GM23248 (cell line): ENCODE measurements around the gene CCND2. TPM values are rescaled to one million over a fixed set of nuclear protein-coding genes. Genes with fewer than 3 reads are reported as not detected.
"Not testable (repeated sequence)": the region's sequence is repeated elsewhere in the genome, so short reads cannot be mapped to it uniquely, and the experiment has no call there.

ENCODE experiments used
- DNase-seq: peaks from one replicate; pipeline ENCODE4 v3.0.0-alpha.2; 2015
- H2AFZ ChIP-seq: fragments of 200-600 bp; sonication (generic); 2 replicates; pipeline ENCODE4 v1.6.1; 2016; ENCODE audit warnings: antibody characterized with exemption
- H3F3A ChIP-seq: fragments of 200-600 bp; sonication (generic); 2 replicates; pipeline ENCODE4 v1.6.1; 2016; ENCODE audit warnings: mild to moderate bottlenecking, antibody characterized with exemption, mixed run types; ENCODE audit not compliant: insufficient read depth
- H3K27ac ChIP-seq: fragments of 200-600 bp; sonication (generic); 2 replicates; pipeline ENCODE4 v1.5.1; 2016; ENCODE audit warnings: mild to moderate bottlenecking
- H3K27me3 ChIP-seq: fragments of 200-600 bp; sonication (generic); replicated peaks from 2 replicates; pipeline ENCODE4 v1.6.1; 2016; ENCODE audit warnings: mild to moderate bottlenecking; ENCODE audit not compliant: insufficient read depth
- H3K36me3 ChIP-seq: fragments of 200-600 bp; sonication (generic); 2 replicates; pipeline ENCODE4 v1.6.1; 2016; ENCODE audit warnings: low read depth, mild to moderate bottlenecking
- H3K4me1 ChIP-seq: fragments of 200-600 bp; sonication (generic); 2 replicates; pipeline ENCODE4 v1.6.1; 2016; ENCODE audit warnings: mild to moderate bottlenecking; ENCODE audit not compliant: insufficient read depth
- H3K4me2 ChIP-seq: fragments of 200-600 bp; sonication (generic); one replicate; pipeline ENCODE4 v1.6.1; 2016; ENCODE audit warnings: mild to moderate bottlenecking; ENCODE audit not compliant: unreplicated experiment
- H3K4me3 ChIP-seq: fragments of 200-600 bp; sonication (generic); 2 replicates; pipeline ENCODE4 v1.5.1; 2016; ENCODE audit warnings: mild to moderate bottlenecking
- H3K79me2 ChIP-seq: fragments of 200-600 bp; sonication (generic); 2 replicates; pipeline ENCODE4 v1.6.1; 2016; ENCODE audit warnings: mild to moderate bottlenecking; ENCODE audit not compliant: insufficient read depth
- H3K9ac ChIP-seq: fragments of 200-600 bp; sonication (generic); 2 replicates; pipeline ENCODE4 v1.6.1; 2016; ENCODE audit warnings: mild to moderate bottlenecking
- H3K9me2 ChIP-seq: fragments of 200-600 bp; sonication (generic); 2 replicates; pipeline ENCODE4 v1.6.1; 2016; ENCODE audit warnings: mixed run types, mild to moderate bottlenecking, moderate library complexity; ENCODE audit not compliant: insufficient read depth
- H3K9me3 ChIP-seq: fragments of 200-600 bp; sonication (generic); one replicate; pipeline ENCODE4 v1.6.1; 2017; ENCODE audit warnings: low read depth
- H4K20me1 ChIP-seq: fragments of 200-600 bp; sonication (generic); 2 replicates; pipeline ENCODE4 v1.6.0; 2016; ENCODE audit not compliant: insufficient read depth
- EZH2 ChIP-seq: fragments of 200-600 bp; sonication (generic); IDR thresholded peaks from 2 replicates; pipeline ENCODE4 v1.6.1; 2018; ENCODE audit warnings: antibody characterized with exemption, mild to moderate bottlenecking; ENCODE audit not compliant: insufficient read depth, poor library complexity, severe bottlenecking
- EZH2phosphoT487 ChIP-seq: fragments of 200-600 bp; sonication (generic); IDR thresholded peaks from 2 replicates; pipeline ENCODE4 v1.6.1; 2018; ENCODE audit warnings: antibody characterized with exemption, moderate library complexity, mild to moderate bottlenecking, low read depth; ENCODE audit not compliant: insufficient read depth
- WGBS, 2 experiments: methylation state at CpG; one replicate each; pipeline ENCODE4 v1.1.6; 2015 to 2017; ENCODE audit warnings: low lambda C conversion rate in 2 of 2, low coverage in 1 of 2; ENCODE audit errors: missing lambda C conversion rate in 2 of 2; 5-methylcytosine and 5-hydroxymethylcytosine counted together
- in situ Hi-C: fragments of 300-500 bp; cut with MboI; formaldehyde crosslinking; loops from 2 replicates; pipeline ENCODE4 v1.15.0; 2020
- polyA plus RNA-seq: library from polyadenylated mRNA; unstranded; fragments of >200 nt; fragmentation: Nextera tagmentation; extraction: Ambion mirVana; gene quantifications from 2 replicates; pipeline ENCODE4 v1.2.1, GENCODE V29; 2016
- total RNA-seq: library from RNA; depleted of rRNA; stranded (reverse); fragments of >200 nt; shearing (Covaris generic); gene quantifications from 2 replicates; pipeline ENCODE4 v1.2.3, GENCODE V29; 2014

Gene CCND2
- total and polyA plus RNA-seq, 2 experiments from 2014 or later, result 2.9 to 4.9 TPM

- 51 to 56% methylated on average over 7 of the region's 7 CpGs for WGBS, 2 experiments
- TF ChIP-seq EZH2, result no peak
- no peak for TF ChIP-seq EZH2phosphoT487
- Histone ChIP-seq H3K27me3 (no peaks in the 10 kb centered on the region), H3K4me2 (no peak overlapping the region), H3K79me2 (no peaks in the 10 kb centered on the region), H4K20me1 (no peaks in the 10 kb centered on the region), H3K9me3 (no peaks in the 10 kb centered on the region), H2AFZ (no peak overlapping the region), H3K36me3 (no peaks in the 10 kb centered on the region), H3K9ac (no peak overlapping the region), H3K27ac (no peak overlapping the region), H3K9me2 (no peaks in the 10 kb centered on the region), H3K4me3 (no peak overlapping the region), H3K4me1 (no peaks in the 10 kb centered on the region), H3F3A (no peaks in the 10 kb centered on the region)
- in situ Hi-C loops, result no loop called here
- no peak for DNase-seq
Measured at GRCh38 chr12:4243091-4243490, 30.5 kb upstream of the CCND2 start.

GRCh38 chr12:4243491-4244100 lies 30.0 kb upstream of the CCND2 start:
- H3K4me2 ChIP-seq, H4K20me1 ChIP-seq, DNase-seq, H3K9me2 ChIP-seq, H3K79me2 ChIP-seq, H2AFZ ChIP-seq, H3K36me3 ChIP-seq, H3K4me3 ChIP-seq, H3K4me1 ChIP-seq, H3K27ac ChIP-seq, in situ Hi-C loops, H3K9me3 ChIP-seq, H3K27me3 ChIP-seq, H3F3A ChIP-seq, H3K9ac ChIP-seq: not testable (repeated sequence)
- 74 to 81% methylated on average over 11 to 40 of the region's 43 CpGs for WGBS, 2 experiments

- in situ Hi-C loops, result no loop called here
- no peaks in the 10 kb centered on the region for H3K4me1 ChIP-seq
- no peak overlapping the region for H3K9ac ChIP-seq
- no peak overlapping the region for H3K4me2 ChIP-seq
- no peaks in the 10 kb centered on the region for H3K27me3 ChIP-seq
- no peak overlapping the region for H2AFZ ChIP-seq
- H3K79me2 ChIP-seq, result no peaks in the 10 kb centered on the region
- H3K4me3 ChIP-seq, result no peak overlapping the region
- 32 to 39% methylated on average over 8 to 9 of the region's 9 CpGs for WGBS, 2 experiments
- H3F3A ChIP-seq, result no peaks in the 10 kb centered on the region
- H3K27ac ChIP-seq, result no peak overlapping the region
- no peaks in the 10 kb centered on the region for H3K9me3 ChIP-seq
- no peaks in the 10 kb centered on the region for H3K9me2 ChIP-seq
- no peak for DNase-seq
- no peaks in the 10 kb centered on the region for H4K20me1 ChIP-seq
- no peaks in the 10 kb centered on the region for H3K36me3 ChIP-seq
- TF ChIP-seq EZH2, result no peak
- TF ChIP-seq EZH2phosphoT487, result no peak
Measured at GRCh38 chr12:4244868-4245267, 28.7 kb upstream of the CCND2 start.

GRCh38 chr12:4245446-4245845 lies 28.1 kb upstream of the CCND2 start:
- Histone ChIP-seq H3K9me3 (no peaks in the 10 kb centered on the region), H3K79me2 (no peaks in the 10 kb centered on the region), H3K4me2 (no peak overlapping the region), H3K9ac (no peak overlapping the region), H3K27me3 (no peaks in the 10 kb centered on the region), H3K9me2 (no peaks in the 10 kb centered on the region), H3K4me1 (no peaks in the 10 kb centered on the region), H3F3A (no peaks in the 10 kb centered on the region), H4K20me1 (no peaks in the 10 kb centered on the region), H3K36me3 (no peaks in the 10 kb centered on the region), H2AFZ (no peak overlapping the region), H3K27ac (no peak overlapping the region), H3K4me3 (no peak overlapping the region)
- WGBS, 2 experiments, result 29 to 36% methylated on average over 4 of the region's 4 CpGs
- TF ChIP-seq EZH2phosphoT487 (no peak), EZH2 (no peak)
- in situ Hi-C loops, result no loop called here
- DNase-seq, result no peak

GRCh38 chr12:4246116-4246515 lies 27.4 kb upstream of the CCND2 start:
- DNase-seq, result no peak
- H2AFZ ChIP-seq, result no peak overlapping the region
- in situ Hi-C loops, result no loop called here
- H3K27ac ChIP-seq, result no peak overlapping the region
- H4K20me1 ChIP-seq, result no peaks in the 10 kb centered on the region
- WGBS, 2 experiments, result 13 to 15% methylated on average over 5 of the region's 5 CpGs
- H3K36me3 ChIP-seq, result no peaks in the 10 kb centered on the region
- H3K9ac ChIP-seq, result no peak overlapping the region
- no peak overlapping the region for H3K4me3 ChIP-seq
- no peaks in the 10 kb centered on the region for H3K9me2 ChIP-seq
- H3K79me2 ChIP-seq, result no peaks in the 10 kb centered on the region
- no peaks in the 10 kb centered on the region for H3K4me1 ChIP-seq
- TF ChIP-seq EZH2phosphoT487, result no peak
- TF ChIP-seq EZH2, result no peak
- H3K9me3 ChIP-seq, result no peaks in the 10 kb centered on the region
- no peak overlapping the region for H3K4me2 ChIP-seq
- no peaks in the 10 kb centered on the region for H3F3A ChIP-seq
- H3K27me3 ChIP-seq, result peaks cover 4% of the 10 kb centered on the region; the same call in 1 of the 2 replicates
